Neutrophil (primary cell): ENCODE data around the gene MKRN3.
A peak's percentile ranks its signal among the peaks of the same experiment; 100 is the strongest.

Source experiments
- H3K27ac ChIP-seq: fragments of 200-600 bp; sonication (generic); 2 replicates; pipeline ENCODE4 v1.5.1; 2016; ENCODE audit warnings: mild to moderate bottlenecking, moderate library complexity
- H3K27me3 ChIP-seq: fragments of 200-600 bp; sonication (generic); 2 replicates; pipeline ENCODE4 v1.6.0; 2016; ENCODE audit warnings: mild to moderate bottlenecking
- H3K36me3 ChIP-seq: fragments of 200-600 bp; sonication (generic); 2 replicates; pipeline ENCODE4 v1.5.1; 2017
- H3K4me1 ChIP-seq, 2 experiments: fragments of 200-600 bp in 1 of 2; sonication (generic) in 1 of 2; 1 replicate in 1 of 2; 2 replicates in 1 of 2; pipeline versions ENCODE4 v1.5.1 to v1.6.1; 2013 to 2016; ENCODE audit warnings: low read depth in 1 of 2, low read length in 1 of 2, mild to moderate bottlenecking in 1 of 2, moderate library complexity in 1 of 2; ENCODE audit not compliant: control insufficient read depth in 1 of 2, insufficient read depth in 1 of 2
- H3K4me3 ChIP-seq, 2 experiments: fragments of 200-600 bp in 1 of 2; sonication (generic) in 1 of 2; 1 replicate in 1 of 2; 2 replicates in 1 of 2; pipeline ENCODE4 v1.5.1; 2013 to 2016; ENCODE audit warnings: low read depth in 1 of 2, low read length in 1 of 2, mild to moderate bottlenecking in 1 of 2, moderate library complexity in 1 of 2
- H3K9me3 ChIP-seq: fragments of 200-600 bp; sonication (generic); 2 replicates; pipeline ENCODE4 v1.5.1; 2016
- TF ChIP-seq, protein P1 (sequence below): fragments of 200-600 bp; sonication (generic); IDR thresholded peaks from 2 replicates; pipeline ENCODE4 v1.5.1; 2016; ENCODE audit warnings: antibody characterized with exemption

MKRN3 gene

DNA sequence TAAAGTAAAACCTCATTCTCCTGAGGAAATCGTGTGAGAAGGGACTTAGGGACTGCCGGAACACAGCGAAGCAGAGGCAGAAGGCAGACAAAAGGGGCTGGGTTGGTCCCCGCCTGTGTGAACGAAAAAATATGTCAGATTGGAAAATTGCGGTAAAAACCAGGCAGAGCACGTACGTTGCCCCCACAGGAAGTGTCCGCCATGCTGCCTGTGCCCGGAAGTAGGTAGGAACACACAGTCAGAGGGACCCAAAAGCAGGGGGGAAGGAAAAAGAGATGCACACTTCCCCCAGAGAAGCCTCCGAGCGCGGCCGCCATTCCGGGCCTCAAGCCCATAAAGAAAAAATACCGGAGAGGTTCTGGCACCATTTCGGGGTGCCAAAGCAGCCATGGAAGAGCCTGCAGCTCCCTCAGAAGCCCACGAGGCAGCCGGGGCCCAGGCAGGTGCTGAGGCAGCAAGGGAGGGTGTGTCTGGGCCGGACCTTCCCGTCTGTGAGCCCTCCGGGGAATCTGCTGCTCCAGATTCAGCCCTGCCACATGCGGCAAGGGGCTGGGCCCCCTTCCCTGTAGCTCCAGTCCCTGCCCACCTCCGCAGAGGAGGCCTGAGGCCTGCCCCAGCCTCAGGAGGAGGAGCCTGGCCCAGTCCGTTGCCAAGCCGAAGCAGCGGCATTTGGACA is at the start of gene MKRN3:
TSS of gene MKRN3 (plus strand) at position 280 of the 676 bp plus-strand sequence. CDS start at position 389, 109 bp downstream.
- Histone ChIP-seq H3K27ac (no peak within 1 kb of the TSS), H3K4me1 (no peaks in the 10 kb centered on the region)

DNA sequence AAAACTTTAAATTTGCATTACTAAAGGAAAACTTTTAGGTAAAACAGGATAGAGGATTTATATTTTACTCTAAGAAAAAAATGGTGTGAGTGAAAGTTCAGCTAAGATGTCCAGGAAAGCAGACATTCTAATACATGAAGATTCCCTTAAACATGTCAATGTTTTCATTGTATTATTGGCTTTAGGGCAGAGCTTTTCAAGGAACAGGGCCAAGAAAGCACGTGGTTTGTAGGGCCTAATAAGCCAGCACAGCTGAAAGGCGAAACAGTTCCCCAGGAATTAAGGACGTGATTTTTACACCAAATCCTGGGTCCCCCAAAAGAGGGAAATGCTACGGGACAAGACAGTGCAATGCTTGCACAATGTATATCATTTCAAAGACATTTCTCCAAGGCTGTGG is 48.6 kb upstream of the MKRN3 start:
- Histone ChIP-seq H3K27me3 (no peaks in the 10 kb centered on the region), H3K4me3 (no peak overlapping the region), H3K4me1 (no peaks in the 10 kb centered on the region), H3K27ac (no peak overlapping the region), H3K36me3 (no peaks in the 10 kb centered on the region), H3K9me3 (no peaks in the 10 kb centered on the region)
- TF ChIP-seq, protein P1, sequence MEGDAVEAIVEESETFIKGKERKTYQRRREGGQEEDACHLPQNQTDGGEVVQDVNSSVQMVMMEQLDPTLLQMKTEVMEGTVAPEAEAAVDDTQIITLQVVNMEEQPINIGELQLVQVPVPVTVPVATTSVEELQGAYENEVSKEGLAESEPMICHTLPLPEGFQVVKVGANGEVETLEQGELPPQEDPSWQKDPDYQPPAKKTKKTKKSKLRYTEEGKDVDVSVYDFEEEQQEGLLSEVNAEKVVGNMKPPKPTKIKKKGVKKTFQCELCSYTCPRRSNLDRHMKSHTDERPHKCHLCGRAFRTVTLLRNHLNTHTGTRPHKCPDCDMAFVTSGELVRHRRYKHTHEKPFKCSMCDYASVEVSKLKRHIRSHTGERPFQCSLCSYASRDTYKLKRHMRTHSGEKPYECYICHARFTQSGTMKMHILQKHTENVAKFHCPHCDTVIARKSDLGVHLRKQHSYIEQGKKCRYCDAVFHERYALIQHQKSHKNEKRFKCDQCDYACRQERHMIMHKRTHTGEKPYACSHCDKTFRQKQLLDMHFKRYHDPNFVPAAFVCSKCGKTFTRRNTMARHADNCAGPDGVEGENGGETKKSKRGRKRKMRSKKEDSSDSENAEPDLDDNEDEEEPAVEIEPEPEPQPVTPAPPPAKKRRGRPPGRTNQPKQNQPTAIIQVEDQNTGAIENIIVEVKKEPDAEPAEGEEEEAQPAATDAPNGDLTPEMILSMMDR, result no peak

More for the DNA sequence above, at the start of gene MKRN3:
- Histone ChIP-seq H3K4me3 (peak within 1 kb of the TSS in 1 of 2 experiments; percentile 13), H3K9me3 (no peaks in the 10 kb centered on the region), H3K27me3 (peaks cover 29% of the 10 kb centered on the region), H3K36me3 (no peaks in the 10 kb centered on the region)
- TF ChIP-seq, protein P1, result no peak

DNA sequence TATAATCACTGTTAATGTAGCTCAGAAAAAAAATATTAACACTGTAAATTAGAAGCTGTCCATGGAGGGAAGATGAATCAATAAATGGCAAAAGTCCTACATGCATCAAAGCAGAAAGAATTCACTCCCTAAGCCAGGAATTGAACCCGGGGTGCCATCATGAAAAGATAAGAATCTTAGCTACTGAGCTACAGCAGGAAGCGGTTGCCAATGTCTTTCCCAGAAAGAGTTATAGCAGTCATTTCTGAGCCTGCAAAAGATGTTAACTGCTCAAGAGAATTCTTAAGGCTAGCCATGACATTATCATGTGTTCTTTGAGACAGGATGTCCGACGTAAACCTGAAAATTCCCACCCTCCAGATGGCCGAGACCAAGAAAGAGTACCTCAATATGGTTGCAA is 47.4 kb upstream of the MKRN3 start:
- TF ChIP-seq, protein P1, result no peak
- no peak overlapping the region for H3K4me3 ChIP-seq
- H3K36me3 ChIP-seq, result no peaks in the 10 kb centered on the region
- H3K9me3 ChIP-seq, result no peaks in the 10 kb centered on the region
- H3K4me1 ChIP-seq, result no peaks in the 10 kb centered on the region
- no peaks in the 10 kb centered on the region for H3K27me3 ChIP-seq
- no peak overlapping the region for H3K27ac ChIP-seq

DNA sequence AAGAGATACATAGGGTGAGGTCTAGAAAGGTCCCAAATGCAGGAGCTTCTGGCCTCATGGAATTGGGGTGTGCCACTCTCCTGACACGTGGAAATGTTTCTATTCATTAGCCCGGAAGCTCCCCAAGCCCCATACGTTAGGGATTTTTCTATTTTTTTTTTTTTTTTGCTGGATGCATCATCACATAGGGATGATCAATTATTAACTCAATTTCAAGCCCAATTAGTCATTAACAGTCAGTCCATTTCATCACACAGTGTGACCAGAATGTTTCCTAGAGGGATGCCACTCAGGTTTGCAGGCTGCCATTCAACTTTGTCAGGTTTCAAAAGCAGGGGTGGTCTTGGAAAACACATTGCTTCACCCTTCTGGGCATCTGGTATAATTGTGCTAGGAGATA is 40.7 kb upstream of the MKRN3 start:
- Histone ChIP-seq H3K4me3 (no peak overlapping the region), H3K4me1 (no peaks in the 10 kb centered on the region), H3K9me3 (no peaks in the 10 kb centered on the region), H3K27ac (no peak overlapping the region), H3K36me3 (no peaks in the 10 kb centered on the region), H3K27me3 (no peaks in the 10 kb centered on the region)
- TF ChIP-seq, protein P1, result no peak

DNA sequence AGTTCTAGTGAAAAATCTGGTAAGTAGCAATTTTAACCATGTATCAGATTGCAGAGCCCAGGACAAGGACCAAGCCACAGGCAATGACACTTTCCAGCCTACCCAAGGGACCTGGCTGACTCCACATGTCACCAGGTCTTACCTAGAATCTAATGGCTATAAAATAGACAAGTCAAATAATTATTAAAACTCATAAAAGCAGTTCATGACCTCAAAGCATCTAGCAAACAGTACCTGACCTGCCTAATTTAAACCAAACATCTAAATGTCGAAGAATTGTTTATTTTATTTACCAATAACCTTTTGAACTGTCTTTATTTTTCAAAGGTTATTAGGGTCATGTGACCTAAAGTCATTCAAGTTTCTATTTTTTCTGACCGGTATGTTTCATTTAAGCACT is 35.6 kb upstream of the MKRN3 start:
- H3K4me3 ChIP-seq, result no peak overlapping the region
- no peak overlapping the region for H3K27ac ChIP-seq
- H3K9me3 ChIP-seq, result no peaks in the 10 kb centered on the region
- H3K27me3 ChIP-seq, result no peaks in the 10 kb centered on the region
- H3K4me1 ChIP-seq, result no peaks in the 10 kb centered on the region
- H3K36me3 ChIP-seq, result no peaks in the 10 kb centered on the region
- TF ChIP-seq, protein P1, result no peak
